ENCODE data around the gene KCNA3.

Gene KCNA3

GRCh38 chr1:110639724-110640386, 34.9 kb downstream of the KCNA3 start:
- peak; percentile 74 for DNase-seq (ENCODE audit: low spot score)

- no peak for DNase-seq (ENCODE audit: low spot score)
Observed at GRCh38 chr1:110638556-110638955, 36.2 kb downstream of the KCNA3 start.

DNA sequence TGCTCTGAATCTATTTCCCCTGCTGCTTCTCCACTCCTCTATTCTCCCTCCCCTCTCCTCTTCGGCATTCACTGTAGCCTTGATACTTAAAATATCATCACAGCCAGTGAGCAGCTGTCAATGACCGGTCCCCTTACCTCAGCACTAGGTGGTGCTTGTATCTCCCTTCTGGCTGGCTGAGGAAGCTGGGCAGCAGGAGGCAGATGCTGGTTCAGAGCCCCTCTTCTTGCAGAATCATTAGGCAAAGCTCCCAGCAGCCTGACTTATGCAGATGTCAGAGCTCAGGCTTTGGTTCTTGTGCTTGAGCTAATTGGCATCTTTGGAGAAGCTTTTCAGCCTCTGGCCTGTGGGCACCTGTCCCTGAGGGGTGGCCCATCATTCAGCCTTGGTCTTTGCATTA, 36.7 kb downstream of the KCNA3 start:
- DNase-seq (ENCODE audit: low spot score): no peak

GRCh38 chr1:110637475-110637874, 37.3 kb downstream of the KCNA3 start:
- no peak for DNase-seq (ENCODE audit: low spot score)

- no peak for DNase-seq (ENCODE audit: low spot score)
Observed at GRCh38 chr1:110636149-110636935, 38.4 kb downstream of the KCNA3 start.

DNA sequence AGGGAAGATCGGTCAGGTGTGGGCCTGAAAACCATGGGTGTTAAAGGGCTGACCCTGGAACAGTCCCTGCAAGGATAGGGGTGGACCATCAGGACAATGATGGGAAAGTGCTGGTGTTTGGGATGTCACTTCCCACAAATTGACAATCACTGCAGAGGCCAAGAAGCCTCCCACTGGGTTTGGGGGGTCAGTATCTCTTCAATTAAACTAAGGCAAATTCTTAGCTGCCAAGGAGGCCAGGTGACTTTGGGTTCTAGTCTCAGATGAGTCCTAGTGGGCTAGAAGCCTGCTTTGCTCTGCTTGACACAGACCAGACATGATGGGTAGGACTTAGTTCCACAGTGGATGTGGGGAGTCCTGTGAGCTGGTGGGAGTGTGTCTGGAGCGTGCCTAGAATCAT, 39.3 kb downstream of the KCNA3 start:
- no peak for DNase-seq (ENCODE audit: low spot score)

GRCh38 chr1:110634455-110635311, 40.1 kb downstream of the KCNA3 start:
- peak; percentile 91 for DNase-seq (ENCODE audit: low spot score)

DNA sequence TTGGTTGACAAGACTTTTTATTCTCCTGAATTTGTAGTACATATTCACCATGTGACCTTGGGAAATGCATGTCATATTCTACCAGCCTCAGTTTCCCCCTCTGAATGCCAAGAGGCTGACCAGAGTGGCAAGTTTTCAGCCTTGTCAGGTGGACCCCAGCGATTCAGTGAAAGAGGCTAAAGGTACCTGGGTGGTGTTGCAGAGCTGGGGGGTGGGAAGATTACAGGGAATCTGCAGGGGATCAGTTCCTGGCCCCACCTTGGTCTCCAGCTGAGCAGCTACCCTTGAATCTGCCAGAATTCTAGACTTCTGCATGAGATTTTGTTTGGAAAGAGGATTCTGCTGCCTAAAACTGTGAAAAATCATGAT, 40.7 kb downstream of the KCNA3 start:
- no peak for DNase-seq (ENCODE audit: low spot score)

DNA sequence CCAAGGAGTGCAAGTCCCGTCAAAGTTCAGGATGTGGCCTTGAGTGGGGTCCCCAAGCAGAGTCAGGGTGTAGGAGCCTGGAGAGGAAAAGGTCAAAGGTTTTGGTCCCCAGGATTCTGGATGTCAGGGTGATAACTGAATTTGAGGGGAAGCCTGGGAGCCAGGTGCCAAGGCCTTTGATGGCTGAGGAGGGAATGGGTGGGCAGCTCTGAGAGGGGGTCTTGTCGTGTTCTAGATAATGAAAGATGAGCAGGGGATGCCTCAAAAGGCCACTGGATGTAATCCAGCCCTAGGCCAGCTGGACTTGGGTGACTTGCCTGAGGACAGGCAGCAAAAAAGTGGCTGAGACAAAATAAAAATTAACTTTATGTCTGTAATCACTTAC, 41.1 kb downstream of the KCNA3 start:
- DNase-seq (ENCODE audit: low spot score): no peak

GRCh38 chr1:110631836-110632620, 42.7 kb downstream of the KCNA3 start:
- no peak for DNase-seq (ENCODE audit: low spot score)

DNA sequence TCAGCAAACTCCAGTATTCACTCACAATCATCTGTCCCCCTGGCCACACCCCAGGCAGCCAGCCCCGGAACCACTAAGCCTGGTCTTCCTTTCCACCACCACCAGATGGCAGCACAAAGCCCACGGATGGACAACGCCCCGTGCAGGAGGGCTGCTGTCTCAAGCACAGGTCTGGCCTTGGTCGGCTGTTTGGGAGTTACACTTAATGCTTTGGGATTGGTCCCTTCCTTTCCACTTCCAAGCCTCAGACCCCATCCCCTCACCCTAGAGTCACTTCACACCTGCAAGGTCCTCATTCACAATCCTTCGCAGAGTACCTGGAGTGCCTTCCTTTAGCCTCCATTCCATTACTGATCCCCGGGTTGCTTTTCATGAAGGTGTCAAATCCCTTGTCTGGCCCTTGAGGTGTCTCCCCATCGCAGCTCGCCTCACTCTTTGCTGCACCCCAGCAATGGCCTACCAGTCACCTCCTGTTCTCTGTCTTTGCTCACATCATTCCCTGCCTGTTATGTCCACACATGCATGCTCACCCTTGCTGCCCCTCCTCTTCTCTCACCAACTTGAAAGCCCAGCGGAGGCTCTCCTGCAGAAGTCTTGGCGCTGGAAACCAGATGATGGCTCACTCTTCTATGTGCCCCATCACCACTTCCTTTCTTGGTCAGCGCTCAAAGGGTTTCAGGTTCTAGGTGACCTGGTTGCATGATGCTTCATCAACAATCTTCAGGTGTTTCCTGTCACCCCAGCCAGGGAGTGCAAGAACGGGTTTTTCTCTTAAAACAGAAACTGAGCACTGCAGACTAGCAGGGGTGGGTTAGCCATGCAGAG, 43.7 kb downstream of the KCNA3 start:
- peak; percentile 76 for DNase-seq (ENCODE audit: low spot score)

DNA sequence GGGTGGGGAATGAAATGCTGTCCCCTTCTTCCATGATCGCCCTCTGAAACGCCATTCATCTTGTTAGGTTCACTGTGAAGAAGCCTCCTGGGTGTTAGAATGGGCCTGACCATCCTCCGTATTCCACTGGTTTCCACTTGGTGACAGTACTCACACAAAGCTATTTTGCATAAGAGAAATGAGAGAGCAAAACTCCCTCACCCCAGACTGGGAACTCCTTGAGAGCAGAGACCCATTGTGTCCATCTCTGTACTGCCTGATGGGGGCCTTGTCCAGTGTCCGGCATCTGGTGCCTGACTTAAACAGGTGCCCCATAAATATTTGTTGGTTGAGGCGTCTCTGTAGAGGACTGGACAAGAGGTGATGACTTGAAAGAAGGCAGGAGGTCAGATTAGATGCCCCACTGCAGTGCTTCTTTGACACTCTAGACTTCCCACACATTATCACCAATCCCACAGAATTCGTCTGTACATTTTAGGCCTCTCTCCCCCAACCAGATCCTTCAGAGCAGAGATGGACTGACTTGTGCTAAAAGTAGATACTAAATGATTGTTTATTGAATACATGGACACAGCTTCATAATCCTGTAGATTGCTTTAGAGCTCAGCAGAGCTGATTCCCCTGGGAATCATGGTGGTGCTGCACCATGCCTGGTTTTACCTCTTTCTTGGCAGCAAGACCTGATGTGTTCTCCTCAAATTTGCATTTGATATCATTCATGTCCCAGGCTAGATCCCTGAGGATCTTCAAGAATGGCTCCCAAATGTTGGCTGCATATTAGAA, 46.2 kb downstream of the KCNA3 start:
- no peak for DNase-seq (ENCODE audit: low spot score)

DNA sequence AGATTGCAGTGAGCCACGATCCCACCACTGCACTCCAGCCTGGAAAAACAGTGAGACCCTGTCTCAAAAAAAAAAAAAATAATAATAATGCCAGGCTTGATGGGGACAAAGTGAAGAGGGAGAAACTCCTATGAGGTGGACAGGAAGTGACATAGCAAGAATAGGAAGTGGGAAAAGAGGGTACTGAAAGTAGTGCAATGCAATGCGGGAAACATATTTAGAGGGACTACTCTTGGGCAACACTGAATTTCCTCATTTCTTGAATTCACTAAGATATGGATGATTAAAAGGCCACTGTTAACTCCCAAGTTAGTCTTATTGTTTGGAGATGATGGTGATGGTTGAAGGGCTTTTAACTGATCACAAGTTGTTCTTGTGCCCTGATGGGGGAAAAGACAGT, 47.0 kb downstream of the KCNA3 start:
- DNase-seq (ENCODE audit: low spot score): no peak

GRCh38 chr1:110626889-110627288, 47.9 kb downstream of the KCNA3 start:
- DNase-seq (ENCODE audit: low spot score): no peak
